Endothelial cell of umbilical vein (primary cell): ENCODE measurements around the gene ARPC1A. TPM values are rescaled to one million over a fixed set of nuclear protein-coding genes. Genes with fewer than 3 reads are reported as not detected.

ENCODE experiments used
- BruUV-seq: library from RNA; stranded (reverse); fragments of 400-500 nt; replicated peaks from 2 replicates; lab custom pipeline; 2021; lab: Mats Ljungman, UMichigan
- CTCF ChIA-PET: fragments of 300-600, 350-600 bp; sonication (Branson Sonifier 250); formaldehyde crosslinking; loops from one replicate; lab custom pipeline; 2021; ENCODE audit warnings: antibody characterized with exemption, inconsistent platforms; lab: Charles Lee
- POLR2A ChIA-PET: fragments of 300-600, 350-600 bp; sonication (Branson Sonifier 250); formaldehyde crosslinking; loops from one replicate; lab custom pipeline; 2021; ENCODE audit warnings: antibody characterized with exemption, inconsistent platforms; lab: Charles Lee
- DNase-seq: peaks from one replicate; pipeline ENCODE4 v3.0.0-alpha.2; 2011; ENCODE audit warnings: low read depth, low spot score
- FAIRE-seq: peaks from 2 replicates; lab custom pipeline; 2011; peaks lifted over from hg19 to GRCh38; lab: Jason Lieb, UNC
- H2AFZ ChIP-seq: 2 replicates; pipeline ENCODE4 v1.6.0; 2012; ENCODE audit warnings: low read depth, low read length, control low read depth, inconsistent platforms
- H3K27ac ChIP-seq: 2 replicates; pipeline ENCODE4 v1.5.1; 2011; ENCODE audit warnings: low read depth, mild to moderate bottlenecking, control low read depth, low read length, moderate library complexity; ENCODE audit not compliant: insufficient read depth
- H3K27me3 ChIP-seq, 2 experiments: 2 replicates each; pipeline versions ENCODE4 v1.6.0 to v1.6.1; 2011; ENCODE audit warnings: low read length in 2 of 2, mixed read lengths in 1 of 2; ENCODE audit not compliant: control insufficient read depth in 2 of 2, insufficient read depth in 2 of 2
- H3K36me3 ChIP-seq, 2 experiments: 2 replicates in 1 of 2; 3 replicates in 1 of 2; pipeline ENCODE4 v1.5.1; 2011; ENCODE audit warnings: low read length in 2 of 2, mild to moderate bottlenecking in 1 of 2, moderate library complexity in 1 of 2; ENCODE audit not compliant: control insufficient read depth in 2 of 2, insufficient read depth in 2 of 2; ENCODE audit errors: extremely low read depth in 1 of 2
- H3K4me1 ChIP-seq: 3 replicates; pipeline ENCODE4 v1.5.1; 2011; ENCODE audit warnings: mild to moderate bottlenecking, low read length; ENCODE audit not compliant: control insufficient read depth, insufficient read depth; ENCODE audit errors: extremely low read depth
- H3K4me2 ChIP-seq: 2 replicates; pipeline ENCODE4 v1.6.1; 2011; ENCODE audit warnings: low read length, control low read depth, mixed read lengths; ENCODE audit not compliant: insufficient read depth
- H3K4me3 ChIP-seq, 3 experiments: fragments of 200-600 bp in 1 of 3; sonication (generic), shearing (Covaris generic) in 1 of 3; replicated peaks in 1 of 3; 2 replicates each; pipeline ENCODE4 v1.5.1; 2011 to 2016; ENCODE audit warnings: control low read depth in 3 of 3, low read length in 3 of 3, mild to moderate bottlenecking in 2 of 3, inconsistent platforms in 1 of 3, low read depth in 1 of 3, moderate library complexity in 1 of 3; ENCODE audit not compliant: insufficient read depth in 1 of 3
- H3K79me2 ChIP-seq: 2 replicates; pipeline ENCODE4 v1.6.0; 2012; ENCODE audit warnings: low read length, inconsistent platforms; ENCODE audit not compliant: control insufficient read depth, insufficient read depth
- H3K9ac ChIP-seq: replicated peaks from 2 replicates; pipeline ENCODE3; 2011; ENCODE audit warnings: low read length, control low read depth; ENCODE audit not compliant: insufficient read depth; ENCODE audit errors: extremely low read depth
- H3K9me1 ChIP-seq: replicated peaks from 3 replicates; pipeline ENCODE4 v1.6.0; 2011; ENCODE audit warnings: mild to moderate bottlenecking, low read length; ENCODE audit not compliant: control insufficient read depth, insufficient read depth; ENCODE audit errors: extremely low read depth
- H3K9me3 ChIP-seq: replicated peaks from 2 replicates; pipeline ENCODE4 v1.5.1; 2012; ENCODE audit warnings: low read length, inconsistent platforms; ENCODE audit not compliant: control insufficient read depth, insufficient read depth
- H4K20me1 ChIP-seq: replicated peaks from 2 replicates; pipeline ENCODE3; 2011; ENCODE audit warnings: mild to moderate bottlenecking, low read length; ENCODE audit not compliant: control insufficient read depth, insufficient read depth; ENCODE audit errors: extremely low read depth
- EZH2 ChIP-seq: IDR thresholded peaks from 2 replicates; pipeline ENCODE4 v1.6.1; 2012; ENCODE audit warnings: borderline replicate concordance, low read depth, mild to moderate bottlenecking, moderate library complexity, low read length, inconsistent platforms; ENCODE audit not compliant: severe bottlenecking
- MYC ChIP-seq: IDR thresholded peaks from one replicate; pipeline ENCODE4 v1.6.1; 2011; ENCODE audit warnings: mild to moderate bottlenecking, low read depth, low read length
- POLR2A ChIP-seq: IDR thresholded peaks from 2 replicates; pipeline ENCODE4 v1.6.1; 2012; ENCODE audit warnings: low read depth, mild to moderate bottlenecking, control low read depth, low read length
- POLR2AphosphoS5 ChIP-seq: IDR thresholded peaks from 2 replicates; pipeline ENCODE4 v1.6.1; 2012; ENCODE audit warnings: low read depth, mild to moderate bottlenecking, control low read depth, low read length, moderate library complexity; ENCODE audit not compliant: insufficient read depth
- dilution Hi-C: fragments of 300-500 bp; cut with MboI; formaldehyde crosslinking; loops from one replicate; pipeline ENCODE4 v1.15.0; 2019; ENCODE audit warnings: low sequenced_read_pairs; ENCODE audit not compliant: extremely low pct_ligation_motif_present
- intact Hi-C: fragments of 100-400 bp; cut with micrococcal nuclease; formaldehyde crosslinking; loops from one replicate; pipeline ENCODE4 v1.10.0; 2022
- polyA plus RNA-seq, 4 experiments: library from polyadenylated mRNA; depleted of rRNA in 3 of 4; stranded (reverse) in 3 of 4; unstranded in 1 of 4; fragments of >200 nt; gene quantifications; 2 replicates each; pipeline versions ENCODE4 v1.2.1 to v1.2.3, GENCODE V29; 2011 to 2012; ENCODE audit warnings: missing spikeins in 1 of 4
- total RNA-seq: library from RNA; stranded (reverse); gene quantifications from 2 replicates; pipeline ENCODE4 v1.2.3, GENCODE V29; 2021
- TF ChIP-seq, protein P1 (sequence below), 2 donors: IDR thresholded peaks; 1 replicate in 1 of 2; 2 replicates in 1 of 2; pipeline ENCODE4 v1.5.1; 2011; ENCODE audit warnings: low read length in 2 of 2, mild to moderate bottlenecking in 2 of 2, moderate library complexity in 2 of 2, control low read depth in 1 of 2, inconsistent platforms in 1 of 2, low read depth in 1 of 2; ENCODE audit not compliant: insufficient read depth in 1 of 2; ENCODE audit errors: extremely low read depth in 1 of 2
- TF ChIP-seq, protein P2 (sequence below): IDR thresholded peaks from 2 replicates; pipeline ENCODE4 v1.6.1; 2011; ENCODE audit not compliant: insufficient read depth, insufficient read length

The ARPC1A gene
- total and polyA plus RNA-seq, 2 donors (not counting 3 experiments of a cell fraction or from before 2014, with no cell fraction given): 200 to 243 TPM

DNA sequence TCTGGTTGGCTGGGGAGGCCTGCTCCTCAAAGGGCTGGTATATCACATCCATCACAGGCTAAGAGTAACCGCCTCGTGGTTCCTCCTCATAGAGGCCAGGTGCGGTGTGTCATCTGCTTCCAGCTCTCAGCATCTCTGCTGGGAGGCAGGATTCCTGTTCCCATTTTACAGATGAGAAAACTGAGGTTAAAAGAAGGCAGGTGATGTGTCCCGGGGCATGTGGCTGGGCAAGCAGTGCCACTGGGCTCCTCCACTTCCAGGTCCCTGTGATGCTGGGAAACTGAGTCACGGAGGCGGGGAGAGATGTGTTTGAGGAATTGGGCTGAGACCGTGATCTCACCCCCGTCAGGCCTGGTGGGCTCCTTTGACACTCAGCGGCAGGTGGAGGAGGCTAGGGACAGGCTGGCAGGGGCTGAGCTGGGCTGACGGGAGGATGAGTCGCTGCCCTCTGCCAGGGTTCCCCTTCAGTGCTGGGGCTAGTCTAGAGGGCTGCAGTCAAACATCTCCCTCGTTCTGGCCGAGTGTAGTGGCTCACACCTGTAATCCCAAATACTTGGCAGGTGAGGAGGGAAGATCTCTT lies 58.2 kb downstream of the ARPC1A start:
- H4K20me1 ChIP-seq: no peaks in the 10 kb centered on the region
- no peak overlapping the region for H3K4me3 ChIP-seq
- ChIA-PET CTCF (no interaction called here), POLR2A (no interaction called here)
- no TSS peak for BruUV-seq
- H3K36me3 ChIP-seq: peaks cover 16 to 24% of the 10 kb centered on the region in 2 experiments
- H3K79me2 ChIP-seq: peaks cover 54% of the 10 kb centered on the region
- TF ChIP-seq, protein P1, sequence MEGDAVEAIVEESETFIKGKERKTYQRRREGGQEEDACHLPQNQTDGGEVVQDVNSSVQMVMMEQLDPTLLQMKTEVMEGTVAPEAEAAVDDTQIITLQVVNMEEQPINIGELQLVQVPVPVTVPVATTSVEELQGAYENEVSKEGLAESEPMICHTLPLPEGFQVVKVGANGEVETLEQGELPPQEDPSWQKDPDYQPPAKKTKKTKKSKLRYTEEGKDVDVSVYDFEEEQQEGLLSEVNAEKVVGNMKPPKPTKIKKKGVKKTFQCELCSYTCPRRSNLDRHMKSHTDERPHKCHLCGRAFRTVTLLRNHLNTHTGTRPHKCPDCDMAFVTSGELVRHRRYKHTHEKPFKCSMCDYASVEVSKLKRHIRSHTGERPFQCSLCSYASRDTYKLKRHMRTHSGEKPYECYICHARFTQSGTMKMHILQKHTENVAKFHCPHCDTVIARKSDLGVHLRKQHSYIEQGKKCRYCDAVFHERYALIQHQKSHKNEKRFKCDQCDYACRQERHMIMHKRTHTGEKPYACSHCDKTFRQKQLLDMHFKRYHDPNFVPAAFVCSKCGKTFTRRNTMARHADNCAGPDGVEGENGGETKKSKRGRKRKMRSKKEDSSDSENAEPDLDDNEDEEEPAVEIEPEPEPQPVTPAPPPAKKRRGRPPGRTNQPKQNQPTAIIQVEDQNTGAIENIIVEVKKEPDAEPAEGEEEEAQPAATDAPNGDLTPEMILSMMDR (IDR thresholded peaks at IDR 0.05; ENCODE audit: extremely low read depth in 1 of 2, insufficient read depth in 1 of 2, low read depth in 1 of 2, low read length in 2 of 2): no peak
- TF ChIP-seq POLR2A: no peak
- TF ChIP-seq EZH2: no peak
- TF ChIP-seq, protein P2, sequence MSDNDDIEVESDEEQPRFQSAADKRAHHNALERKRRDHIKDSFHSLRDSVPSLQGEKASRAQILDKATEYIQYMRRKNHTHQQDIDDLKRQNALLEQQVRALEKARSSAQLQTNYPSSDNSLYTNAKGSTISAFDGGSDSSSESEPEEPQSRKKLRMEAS: no peak
- peak; percentile 32 for TF ChIP-seq POLR2AphosphoS5
- no peak for TF ChIP-seq MYC
- H3K27me3 ChIP-seq: no peaks in the 10 kb centered on the region
- no peak overlapping the region for H3K4me2 ChIP-seq
- no peak overlapping the region for H2AFZ ChIP-seq
- H3K27ac ChIP-seq: no peak overlapping the region
- H3K9me3 ChIP-seq: no peaks in the 10 kb centered on the region
- dilution Hi-C loops: no loop called here
- no peak for FAIRE-seq
- intact Hi-C loops: no loop called here
- H3K9me1 ChIP-seq: no peaks in the 10 kb centered on the region
- no peak for DNase-seq
- H3K4me1 ChIP-seq: peaks cover 18% of the 10 kb centered on the region
- no peak overlapping the region for H3K9ac ChIP-seq
